Ramos (cell line): ENCODE measurements around the gene DND1.
"Not testable (repeated sequence)": the region's sequence is repeated elsewhere in the genome, so short reads cannot be mapped to it uniquely, and the experiment has no call there.

ENCODE experiments used
- in situ Hi-C: fragments of 300-500 bp; cut with MboI; formaldehyde crosslinking; loops from one replicate; pipeline ENCODE4 v1.14.3; 2022; ENCODE audit warnings: low sequenced_read_pairs; ENCODE audit not compliant: unreplicated experiment

The DND1 gene

DNA sequence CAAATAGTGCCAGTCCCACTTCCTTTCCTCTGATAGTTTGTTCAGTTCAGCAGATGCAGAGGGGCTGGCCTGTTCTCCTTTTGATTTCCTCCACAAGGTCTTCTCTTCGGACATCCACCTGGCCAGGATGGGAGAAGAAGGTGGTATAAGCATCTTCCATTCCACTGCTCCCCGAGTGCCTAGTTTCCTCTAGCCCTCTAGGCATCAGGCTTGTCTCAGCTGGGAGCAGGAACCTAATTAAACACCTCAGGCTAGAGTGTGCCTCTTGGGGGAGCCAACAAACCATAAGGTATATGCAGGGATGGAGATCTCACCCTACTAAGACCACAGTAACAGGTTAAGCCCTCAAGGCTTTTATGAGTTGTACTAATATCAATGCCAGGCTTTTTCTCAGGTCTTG, 835 bp upstream of the DND1 start:
- in situ Hi-C loops = no loop called here

DNA sequence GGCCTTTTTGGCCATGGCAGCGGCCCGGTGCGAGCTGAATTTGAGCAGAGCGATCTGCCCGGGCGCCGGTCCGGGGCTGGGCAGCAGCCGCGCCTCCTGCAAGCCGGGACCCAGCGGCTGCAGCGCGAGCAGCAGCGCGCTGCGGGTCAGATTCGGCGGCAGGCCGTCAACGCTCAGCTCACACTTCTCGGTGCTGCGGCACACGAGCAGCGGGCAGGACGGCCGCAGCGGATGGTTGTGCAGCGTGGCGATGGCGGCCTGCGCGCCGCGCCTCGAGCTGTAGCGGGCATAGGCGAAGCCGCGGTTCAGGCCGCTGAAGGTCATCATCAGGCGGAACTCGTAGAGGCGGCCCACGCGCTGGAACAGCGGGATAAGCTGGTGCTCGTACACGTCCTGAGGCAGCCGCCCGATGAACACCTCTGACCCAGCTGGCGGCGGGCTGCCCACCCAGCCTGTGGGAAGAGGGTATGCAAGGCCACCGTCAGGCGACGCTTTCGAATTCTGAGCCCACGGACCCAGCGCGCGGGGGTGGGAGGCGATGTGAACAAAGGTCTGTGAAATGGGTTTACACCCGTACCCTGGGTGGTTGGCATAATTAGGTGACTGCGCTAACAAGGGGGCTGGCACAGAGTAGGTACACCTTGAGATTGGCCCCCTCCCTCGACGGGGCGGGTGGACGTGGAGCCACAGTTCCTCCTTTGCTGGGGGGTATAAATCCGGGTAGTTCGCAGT, 755 bp downstream of the DND1 start:
- in situ Hi-C loops = no loop called here

DNA sequence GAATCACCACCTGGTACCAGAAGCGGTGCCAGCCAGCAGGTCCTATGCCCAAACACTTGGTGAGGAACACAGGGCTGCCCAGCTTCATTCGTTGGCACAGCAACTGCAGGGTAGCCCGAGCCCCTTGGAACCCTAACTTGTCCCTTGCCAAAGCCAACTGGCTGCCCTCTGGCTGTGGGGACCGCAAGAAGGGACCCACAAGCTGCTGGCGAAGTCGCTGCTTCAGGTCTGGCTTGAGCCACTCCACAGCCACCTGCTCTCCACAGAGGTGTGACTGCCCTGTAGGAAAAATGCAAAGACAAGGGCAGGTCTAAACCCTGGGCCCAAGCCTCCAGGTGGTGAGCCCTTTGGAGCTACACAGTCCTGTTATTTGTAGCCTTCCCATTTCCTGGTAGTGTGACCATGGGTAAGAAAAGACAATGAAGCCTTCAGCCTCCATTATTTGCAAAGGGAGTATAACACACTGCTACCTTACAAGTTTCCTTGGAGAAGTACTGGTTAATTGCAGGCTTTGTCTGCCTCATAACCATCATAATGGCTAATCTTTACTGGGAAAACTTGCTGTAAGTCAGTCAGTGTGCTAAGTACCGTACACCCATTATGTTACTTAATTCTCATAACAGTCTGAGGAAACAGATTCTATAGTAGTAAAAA, 1.8 kb downstream of the DND1 start:
- in situ Hi-C loops = no loop called here

- in situ Hi-C loops = not testable (repeated sequence)
These were observed 2.3 kb downstream of the DND1 start for GRCh38 chr5:140671035-140671434.

GRCh38 chr5:140664359-140665119, 8.8 kb downstream of the DND1 start, which contains the start of gene WDR55:
Gene WDR55 (plus strand): TSS chr5:140664904. CDS start chr5:140664913, 9 bp downstream.
- in situ Hi-C loops = no loop called here

DNA sequence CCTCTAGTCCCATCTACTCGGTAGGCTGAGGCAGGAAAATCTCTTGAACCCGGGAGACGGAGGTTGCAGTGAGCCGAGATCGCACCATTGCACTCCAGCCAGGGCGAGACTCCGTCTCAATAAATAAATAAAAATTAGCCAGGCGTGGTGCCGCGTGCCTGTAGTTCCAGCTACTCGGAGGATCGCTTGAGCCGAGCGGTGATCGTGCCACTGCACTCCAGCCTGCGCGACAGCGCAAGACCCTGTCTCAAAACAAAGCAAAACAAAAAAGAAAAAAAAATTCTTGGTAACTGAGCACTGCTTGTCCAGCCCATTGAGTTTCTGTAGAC, 9.4 kb downstream of the DND1 start:
- in situ Hi-C loops = no loop called here

GRCh38 chr5:140660371-140660770, 13.0 kb downstream of the DND1 start:
- in situ Hi-C loops = not testable (repeated sequence)

DNA sequence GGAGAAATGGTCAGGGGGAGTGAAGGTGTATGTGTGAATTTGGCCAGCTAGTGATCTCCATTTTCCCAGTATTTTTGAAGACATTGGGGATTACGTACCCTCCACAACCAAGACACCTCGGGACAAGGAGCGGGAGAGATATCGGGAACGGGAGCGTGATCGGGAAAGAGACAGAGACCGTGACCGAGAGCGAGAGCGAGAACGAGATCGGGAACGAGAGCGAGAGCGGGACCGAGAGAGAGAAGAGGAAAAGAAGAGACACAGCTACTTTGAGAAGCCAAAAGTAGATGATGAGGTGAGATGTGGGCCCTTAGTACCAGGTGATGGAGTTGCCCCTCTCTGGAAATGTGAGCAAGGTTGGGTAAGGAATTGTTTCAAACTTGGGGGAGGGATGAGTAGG, 14.5 kb downstream of the DND1 start:
- in situ Hi-C loops = no loop called here

DNA sequence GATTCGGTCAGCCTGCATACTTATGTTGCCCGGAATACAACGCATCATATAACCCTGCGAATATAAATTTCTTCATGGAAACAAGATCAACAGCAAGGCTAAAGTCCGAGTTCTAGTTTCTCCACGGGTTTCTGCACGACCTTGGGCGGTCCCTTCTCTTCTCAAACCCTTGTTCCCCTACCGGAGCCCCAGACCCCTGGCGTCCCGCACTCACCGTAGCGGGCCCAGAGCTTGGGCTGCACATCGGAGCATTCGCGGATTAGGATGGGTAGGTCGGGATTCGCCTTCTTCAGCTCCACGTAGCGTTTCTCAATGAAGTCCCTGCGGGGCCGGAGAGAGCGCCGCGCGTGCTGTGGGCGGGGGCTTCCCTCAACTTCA, 26.3 kb downstream of the DND1 start:
- in situ Hi-C loops = no loop called here

- in situ Hi-C loops = no loop called here
These were observed 30.7 kb downstream of the DND1 start for GRCh38 chr5:140642718-140643117.

GRCh38 chr5:140641716-140642115, 31.7 kb downstream of the DND1 start:
- in situ Hi-C loops = no loop called here

- in situ Hi-C loops = loop anchor here (10.0 kb wide), 1 partner anchor 275 kb away; the partner anchor contains the start of gene SLC4A9
These were observed 34.0 kb downstream of the DND1 start, which contains the start of gene TMCO6 for GRCh38 chr5:140639148-140639981. Gene TMCO6 (plus strand): TSS chr5:140639451. CDS start chr5:140639528, 77 bp downstream.

DNA sequence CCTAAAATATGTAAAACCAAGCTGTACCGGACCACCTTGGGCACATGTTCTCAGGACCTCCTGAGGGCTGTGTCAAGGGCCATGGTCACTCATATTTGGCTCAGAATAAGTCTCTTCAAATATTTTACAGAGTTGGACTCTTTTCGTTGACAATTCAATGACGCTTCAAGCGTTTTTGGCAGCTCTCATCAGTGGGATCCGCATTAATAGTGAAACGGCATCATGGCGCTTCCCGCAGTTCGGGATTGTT, 34.6 kb downstream of the DND1 start:
- in situ Hi-C loops = loop anchor here (10.0 kb wide), 1 partner anchor 274 kb away; the partner anchor contains the start of gene SLC4A9

GRCh38 chr5:140637371-140638100, 35.8 kb downstream of the DND1 start:
- in situ Hi-C loops = loop anchor here (10.0 kb wide), 1 partner anchor 273 kb away; the partner anchor contains the start of gene SLC4A9

GRCh38 chr5:140635291-140636257, 37.8 kb downstream of the DND1 start:
- in situ Hi-C loops = loop anchor here (10.0 kb wide), 1 partner anchor 271 kb away; the partner anchor contains the start of gene SLC4A9

GRCh38 chr5:140634103-140634502, 39.3 kb downstream of the DND1 start:
- in situ Hi-C loops = loop anchor here (10.0 kb wide), 1 partner anchor 269 kb away; the partner anchor contains the start of gene SLC4A9

- in situ Hi-C loops = loop anchor here (10.0 kb wide), 1 partner anchor 269 kb away; the partner anchor contains the start of gene SLC4A9
These were observed 39.9 kb downstream of the DND1 start for GRCh38 chr5:140633501-140633900.

- in situ Hi-C loops = loop anchor here (10.0 kb wide), 1 partner anchor 268 kb away; the partner anchor contains the start of gene SLC4A9
These were observed 40.3 kb downstream of the DND1 start, which contains the start of gene CD14 for GRCh38 chr5:140633021-140633471. Gene CD14 (minus strand): TSS chr5:140633175. CDS start chr5:140633071, 104 bp downstream.
